Activated CD8-positive, alpha-beta memory T cell treated with anti-CD3 and anti-CD28 coated beads, Interleukin-2, amount 10 ng/mL, durations not matched to agents 7 days and 5 days (primary cell): ENCODE data around the gene MCM9. TPM values are rescaled to one million over a fixed set of nuclear protein-coding genes. Genes with fewer than 3 reads are reported as not detected.
"Not testable (repeated sequence)": the region's sequence is repeated elsewhere in the genome, so short reads cannot be mapped to it uniquely, and the experiment has no call there.

Source experiments
- ATAC-seq: fragments of 150-1000 bp; cut with Tn5 transposase; one replicate; pipeline ENCODE4 v1.10.0; 2021; ENCODE audit warnings: moderate library complexity
- CTCF ChIA-PET: fragments of 350-600 bp; sonication (Branson Sonifier 250); formaldehyde crosslinking; loops from one replicate; lab custom pipeline; 2021; ENCODE audit warnings: antibody characterized with exemption; lab: Charles Lee
- DNase-seq: peaks from one replicate; pipeline ENCODE4 v3.0.0-alpha.2; 2020
- H3K27ac Mint-ChIP-seq: one replicate; pipeline ENCODE4 v1.8.0; 2021; ENCODE audit warnings: mild to moderate bottlenecking, mixed read lengths
- H3K27me3 Mint-ChIP-seq: one replicate; pipeline ENCODE4 v1.8.0; 2021; ENCODE audit warnings: mixed read lengths
- H3K36me3 Mint-ChIP-seq: one replicate; pipeline ENCODE4 v1.8.0; 2021; ENCODE audit warnings: mild to moderate bottlenecking, mixed read lengths
- H3K4me1 Mint-ChIP-seq: one replicate; pipeline ENCODE4 v1.8.0; 2021; ENCODE audit warnings: mixed read lengths
- H3K4me3 Mint-ChIP-seq: one replicate; pipeline ENCODE4 v1.8.0; 2021; ENCODE audit warnings: mild to moderate bottlenecking, moderate library complexity, mixed read lengths
- H3K9me3 Mint-ChIP-seq: one replicate; pipeline ENCODE4 v1.8.0; 2022; ENCODE audit warnings: low read depth, mixed read lengths
- total RNA-seq, 2 experiments: library from RNA; stranded (reverse); gene quantifications; one replicate each; pipeline ENCODE4 v1.2.3, GENCODE V29; 2021

MCM9 gene
- total RNA-seq, 2 experiments from 2014 or later, result 19.7 to 25.5 TPM

DNA sequence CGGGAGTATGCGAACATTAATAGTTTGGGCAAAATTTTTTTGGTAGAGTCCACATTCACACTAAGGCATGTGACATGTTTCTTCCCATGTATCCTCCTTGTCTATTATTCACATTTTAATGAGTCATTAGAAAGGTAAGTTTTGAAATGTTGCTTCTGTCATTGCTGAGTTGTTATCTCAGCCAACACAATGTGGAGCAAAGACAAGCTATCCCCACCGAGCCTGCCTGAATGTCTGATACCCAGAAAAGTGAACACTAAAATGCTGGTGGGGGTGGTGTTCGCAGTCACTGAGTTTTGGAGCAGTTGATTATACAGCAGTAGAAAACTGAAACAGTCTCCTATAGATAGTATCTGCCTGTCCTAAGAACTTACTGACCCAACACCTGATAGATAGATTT is 109.3 kb downstream of the MCM9 start:
- H3K9me3 Mint-ChIP-seq, result peaks cover 2% of the 10 kb centered on the region
- H3K27ac Mint-ChIP-seq, result no peak overlapping the region
- H3K36me3 Mint-ChIP-seq, result peaks cover 56% of the 10 kb centered on the region
- no peak for DNase-seq
- no peak overlapping the region for H3K4me3 Mint-ChIP-seq
- peaks cover 4% of the 10 kb centered on the region for H3K4me1 Mint-ChIP-seq
- ATAC-seq, result no peak
- CTCF ChIA-PET, result no interaction called here
- H3K27me3 Mint-ChIP-seq, result no peaks in the 10 kb centered on the region

DNA sequence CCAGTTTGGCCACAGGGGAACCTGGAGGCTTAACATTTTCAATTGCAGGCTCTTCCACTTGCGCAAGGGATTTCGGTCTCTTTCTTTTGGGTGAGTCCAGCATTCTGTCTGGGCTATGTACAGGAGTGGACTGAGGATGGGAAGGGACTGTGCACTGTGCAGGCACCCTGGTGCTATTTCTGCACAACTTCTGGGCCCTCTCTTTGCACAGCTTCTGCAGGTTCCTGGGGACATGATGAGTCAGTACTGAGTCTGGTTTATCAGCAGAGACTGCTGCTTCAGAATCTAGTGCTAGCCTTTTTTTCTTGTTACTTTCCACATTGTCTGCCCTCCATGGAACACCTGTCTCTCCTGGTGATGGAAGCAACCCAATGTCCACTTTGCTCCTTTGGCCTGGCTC is 119.5 kb downstream of the MCM9 start:
- Mint-ChIP-seq H3K4me3 (no peak overlapping the region), H3K36me3 (peaks cover 48% of the 10 kb centered on the region), H3K4me1 (peaks cover 42% of the 10 kb centered on the region), H3K9me3 (peaks cover 8% of the 10 kb centered on the region), H3K27ac (peak overlapping the region; percentile 43), H3K27me3 (no peaks in the 10 kb centered on the region)
- ATAC-seq (peak; percentile 25), DNase-seq (no peak)
- CTCF ChIA-PET, result interaction anchor here (0.7 to 1.7 kb wide), 4 partner anchors 27 to 1041 kb away, joined by 3 to 4 read pairs (median 4); no protein-coding TSS in a partner anchor

DNA sequence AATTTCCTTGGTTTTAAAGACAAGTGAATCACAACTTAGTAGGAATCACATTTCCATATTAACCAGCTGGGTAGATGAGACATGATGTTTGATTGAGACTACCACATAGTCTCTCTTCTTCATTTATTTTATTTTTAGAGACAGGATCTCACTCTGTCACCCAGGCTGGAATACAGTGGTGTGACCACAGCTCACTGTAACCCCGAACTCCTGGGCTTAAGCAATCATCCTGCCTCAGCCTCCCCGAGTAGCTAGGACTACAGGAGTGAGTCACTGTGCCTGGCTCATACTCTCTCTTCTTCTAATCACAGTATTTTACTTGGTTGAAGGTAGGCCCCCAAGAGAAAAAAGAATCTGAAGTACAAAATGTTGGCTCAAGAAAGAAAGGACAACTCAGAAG is 121.2 kb downstream of the MCM9 start:
- DNase-seq (no peak), ATAC-seq (no peak)
- H3K27ac Mint-ChIP-seq, result no peak overlapping the region
- CTCF ChIA-PET, result interaction anchor here (1.3 to 2.3 kb wide), 2 partner anchors 13 kb away, joined by 3 to 9 read pairs; no protein-coding TSS in a partner anchor
- no peak overlapping the region for H3K4me3 Mint-ChIP-seq
- peaks cover 3% of the 10 kb centered on the region for H3K9me3 Mint-ChIP-seq
- H3K36me3 Mint-ChIP-seq, result peaks cover 38% of the 10 kb centered on the region
- no peaks in the 10 kb centered on the region for H3K27me3 Mint-ChIP-seq
- peaks cover 59% of the 10 kb centered on the region for H3K4me1 Mint-ChIP-seq

DNA sequence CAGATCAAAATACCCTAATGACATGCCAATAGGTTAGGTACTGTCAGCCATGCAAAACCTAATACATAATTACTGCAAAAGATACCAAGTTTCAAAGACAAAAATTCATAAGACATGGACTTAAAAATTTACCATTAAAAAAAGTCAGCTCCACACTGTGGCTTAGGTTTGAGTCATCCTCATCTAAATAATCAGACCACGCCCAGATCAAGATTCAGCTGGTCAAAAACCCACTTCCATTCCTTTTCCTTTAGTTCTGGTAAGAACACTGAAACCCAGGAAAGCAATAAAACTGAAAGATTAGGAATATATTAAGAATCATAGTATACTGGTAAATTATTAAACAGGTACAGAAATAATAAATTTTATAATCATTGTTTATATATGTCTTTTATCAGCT is 122.0 kb downstream of the MCM9 start:
- Mint-ChIP-seq H3K4me1 (peaks cover 66% of the 10 kb centered on the region), H3K9me3 (peaks cover 2% of the 10 kb centered on the region), H3K4me3 (no peak overlapping the region), H3K27me3 (no peaks in the 10 kb centered on the region), H3K27ac (peak overlapping the region; percentile 61), H3K36me3 (peaks cover 38% of the 10 kb centered on the region)
- no peak for DNase-seq
- ATAC-seq, result no peak
- CTCF ChIA-PET, result interaction anchor here (2.3 kb wide), 1 partner anchor 13 kb away, joined by 9 read pairs; no protein-coding TSS in a partner anchor

DNA sequence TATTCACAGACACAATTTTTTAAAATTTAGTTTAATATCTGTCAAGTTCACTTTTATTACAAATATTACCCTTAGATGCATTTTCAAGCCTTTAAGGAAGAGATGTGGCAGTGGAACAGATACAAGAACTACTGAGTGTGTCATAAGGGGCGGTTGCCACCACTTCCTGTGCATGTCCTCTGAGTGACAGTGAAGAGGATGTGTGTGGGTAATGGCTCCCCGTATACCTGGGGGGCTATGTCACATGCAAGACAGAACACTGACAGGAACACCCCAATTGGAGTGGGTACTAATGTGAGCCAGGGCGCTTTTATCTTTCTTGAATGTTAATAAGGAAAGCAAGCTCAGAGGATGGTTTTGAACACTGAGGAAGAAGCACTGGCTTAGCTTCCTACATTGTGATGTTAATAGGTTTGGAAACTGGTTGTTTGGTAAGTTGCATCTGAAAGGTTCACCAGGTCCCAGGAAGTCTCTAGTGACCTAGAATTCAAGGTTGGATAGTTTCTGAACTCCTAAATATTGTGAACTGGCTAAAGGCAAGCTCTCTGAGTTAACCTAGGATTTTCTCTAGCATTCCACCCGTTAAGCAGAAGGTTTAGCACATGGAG is 124.4 kb downstream of the MCM9 start:
- Mint-ChIP-seq H3K4me1 (peaks cover 58% of the 10 kb centered on the region), H3K9me3 (no peaks in the 10 kb centered on the region), H3K27ac (peak overlapping the region; percentile 94)

DNA sequence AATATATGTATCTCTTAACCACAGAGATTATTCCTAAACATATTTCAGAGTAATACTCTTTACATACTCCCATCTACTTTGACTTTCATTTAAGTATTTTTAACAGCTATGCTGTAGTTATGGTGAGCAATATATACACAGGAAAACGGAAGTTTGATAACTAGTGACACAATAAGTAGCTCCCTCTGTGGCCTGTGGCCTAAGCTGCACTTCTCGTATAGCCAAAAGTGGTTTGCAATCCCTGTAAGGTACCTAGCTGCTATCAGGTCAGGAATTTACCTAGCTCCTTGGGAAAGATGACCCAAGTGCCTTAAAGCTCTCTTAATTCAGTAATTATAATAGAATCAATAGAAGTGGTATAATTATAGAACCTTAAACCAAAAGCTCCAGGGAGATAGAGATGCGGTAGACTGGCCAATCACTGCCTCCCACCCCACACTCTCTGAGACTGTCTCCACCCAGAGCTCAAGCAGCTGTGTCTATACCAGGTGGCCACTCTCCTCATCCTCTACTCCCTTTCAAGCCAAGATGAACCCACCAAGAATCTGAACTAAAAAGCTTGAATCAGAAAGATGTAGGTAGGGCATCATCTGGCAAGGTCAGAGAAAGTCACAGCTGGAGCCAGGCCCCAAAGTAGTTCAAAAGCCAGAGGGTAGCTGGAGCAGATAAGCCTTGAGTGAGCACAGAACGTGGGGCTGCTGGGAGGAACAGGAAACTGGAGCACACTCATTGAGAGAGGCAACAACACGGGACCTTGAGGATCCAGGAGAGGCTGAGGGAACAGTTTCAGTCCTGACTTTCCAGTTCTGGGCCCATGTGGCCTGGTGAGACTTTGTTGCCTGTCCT is 125.9 kb downstream of the MCM9 start:
- Mint-ChIP-seq H3K27ac (peak overlapping the region; percentile 94), H3K27me3 (no peaks in the 10 kb centered on the region), H3K36me3 (peaks cover 21% of the 10 kb centered on the region), H3K9me3 (no peaks in the 10 kb centered on the region), H3K4me1 (peaks cover 51% of the 10 kb centered on the region), H3K4me3 (no peak overlapping the region)
- DNase-seq (peak; percentile 79), ATAC-seq (peak; percentile 66)
- CTCF ChIA-PET, result interaction anchor here (1.1 to 2.9 kb wide), 8 partner anchors 8 to 88 kb away, joined by 4 to 25 read pairs (median 7); partner anchors contain the start of gene ASF1A

More for the DNA sequence above, 124.4 kb downstream of the MCM9 start:
- DNase-seq, result peak; percentile 93
- H3K27me3 Mint-ChIP-seq, result no peaks in the 10 kb centered on the region
- peak overlapping the region; percentile 45 for H3K4me3 Mint-ChIP-seq
- CTCF ChIA-PET, result interaction anchor here (0.8 to 2.9 kb wide), 4 partner anchors 10 to 253 kb away, joined by 3 to 25 read pairs (median 10); no protein-coding TSS in a partner anchor
- peaks cover 24% of the 10 kb centered on the region for H3K36me3 Mint-ChIP-seq
- peak; percentile 91 for ATAC-seq

DNA sequence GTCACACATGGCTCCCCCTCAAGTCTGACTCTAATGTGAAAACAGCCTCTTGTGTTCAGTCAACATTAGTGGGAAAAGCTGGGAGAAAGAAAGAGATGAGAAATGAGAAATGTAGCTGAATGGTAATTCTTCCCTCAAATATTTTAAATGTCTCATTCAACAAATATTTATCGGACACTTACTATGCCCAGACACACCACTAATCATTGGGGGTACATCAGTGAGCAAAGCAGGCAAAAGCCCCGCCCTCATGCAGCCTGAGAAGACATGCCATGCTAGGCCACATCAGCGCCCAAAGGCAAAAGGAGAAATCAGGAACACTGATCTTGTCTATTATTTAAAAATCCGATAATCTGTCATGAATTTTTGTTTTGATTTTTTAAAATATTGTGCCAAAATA is 130.9 kb downstream of the MCM9 start:
- Mint-ChIP-seq H3K9me3 (no peaks in the 10 kb centered on the region), H3K36me3 (peaks cover 1% of the 10 kb centered on the region), H3K27ac (no peak overlapping the region), H3K4me3 (no peak overlapping the region), H3K4me1 (peaks cover 25% of the 10 kb centered on the region), H3K27me3 (no peaks in the 10 kb centered on the region)
- DNase-seq, result no peak
- CTCF ChIA-PET, result interaction anchor here (1.3 kb wide), 1 partner anchor 239 kb away, joined by 3 read pairs; no protein-coding TSS in a partner anchor
- ATAC-seq, result no peak

DNA sequence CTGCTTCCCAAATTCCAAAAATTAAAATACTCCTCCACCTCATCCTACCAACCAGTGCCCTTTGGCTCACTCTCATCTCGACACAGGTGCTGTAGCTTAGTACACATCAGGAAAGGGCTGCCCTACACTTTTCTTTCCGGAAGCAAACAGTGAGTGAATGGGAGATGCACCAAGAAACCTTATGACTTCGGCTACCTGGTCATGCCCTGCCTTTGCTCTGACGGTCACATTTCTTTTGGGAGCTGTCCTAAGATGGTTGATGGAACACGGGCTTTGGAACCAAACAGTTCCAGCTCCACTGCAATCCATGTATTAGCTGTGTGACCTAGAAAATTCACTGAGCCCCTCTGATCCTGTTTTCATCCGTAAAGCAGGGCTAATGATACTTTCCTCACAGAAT is 133.7 kb downstream of the MCM9 start:
- no peak overlapping the region for H3K4me3 Mint-ChIP-seq

DNA sequence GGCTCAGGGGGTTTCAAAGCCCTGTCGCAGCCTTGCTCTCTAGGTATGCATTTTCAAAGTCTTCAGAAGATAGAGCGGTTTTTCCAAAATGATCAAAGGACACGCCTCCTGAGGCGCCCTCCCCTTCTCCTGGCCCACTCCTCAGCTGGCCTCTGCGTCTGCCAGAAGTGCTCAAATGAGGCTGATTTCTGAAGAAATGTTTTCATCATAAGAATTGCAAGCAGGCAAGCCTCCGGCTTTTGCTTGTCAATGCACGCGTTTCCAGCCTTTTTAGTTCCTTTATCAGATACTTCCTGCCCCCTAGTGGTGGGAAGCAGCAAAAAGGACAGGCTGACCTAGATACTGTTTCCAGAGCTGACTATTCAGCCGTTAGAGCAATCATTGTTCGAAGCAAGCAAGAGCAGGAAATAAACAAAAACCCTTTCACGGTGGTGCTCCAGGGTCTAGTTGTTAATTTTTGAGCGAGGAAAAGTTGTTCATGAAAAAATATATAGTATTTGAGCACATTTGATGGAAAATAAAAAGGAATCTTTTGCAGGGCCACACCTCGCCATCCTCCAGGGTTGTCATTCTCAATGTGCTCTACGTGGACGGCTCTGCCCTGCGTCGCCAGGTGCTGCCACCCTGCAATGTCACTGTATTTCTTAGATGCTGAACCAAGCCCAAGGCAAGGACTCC is 134.4 kb downstream of the MCM9 start:
- ATAC-seq (peak; percentile 93), DNase-seq (peak; percentile 92)
- H3K27ac Mint-ChIP-seq, result peak overlapping the region; percentile 76
- no peaks in the 10 kb centered on the region for H3K27me3 Mint-ChIP-seq
- H3K4me3 Mint-ChIP-seq, result peak overlapping the region; percentile 33
- H3K4me1 Mint-ChIP-seq, result peaks cover 32% of the 10 kb centered on the region
- peaks cover 11% of the 10 kb centered on the region for H3K36me3 Mint-ChIP-seq
- H3K9me3 Mint-ChIP-seq, result peaks cover 5% of the 10 kb centered on the region
- CTCF ChIA-PET, result interaction anchor here (0.7 to 3.6 kb wide), 31 partner anchors 9 to 664 kb away, joined by 3 to 29 read pairs (median 4); partner anchors contain the start of gene CEP85L

More for the DNA sequence above, 133.7 kb downstream of the MCM9 start:
- CTCF ChIA-PET, result interaction anchor here (0.9 to 3.6 kb wide), 19 partner anchors 8 to 314 kb away, joined by 3 to 29 read pairs (median 4); no protein-coding TSS in a partner anchor
- no peaks in the 10 kb centered on the region for H3K27me3 Mint-ChIP-seq
- H3K27ac Mint-ChIP-seq, result no peak overlapping the region
- H3K4me1 Mint-ChIP-seq, result peaks cover 25% of the 10 kb centered on the region
- peaks cover 7% of the 10 kb centered on the region for H3K36me3 Mint-ChIP-seq
- ATAC-seq (no peak), DNase-seq (no peak)
- H3K9me3 Mint-ChIP-seq, result no peaks in the 10 kb centered on the region

DNA sequence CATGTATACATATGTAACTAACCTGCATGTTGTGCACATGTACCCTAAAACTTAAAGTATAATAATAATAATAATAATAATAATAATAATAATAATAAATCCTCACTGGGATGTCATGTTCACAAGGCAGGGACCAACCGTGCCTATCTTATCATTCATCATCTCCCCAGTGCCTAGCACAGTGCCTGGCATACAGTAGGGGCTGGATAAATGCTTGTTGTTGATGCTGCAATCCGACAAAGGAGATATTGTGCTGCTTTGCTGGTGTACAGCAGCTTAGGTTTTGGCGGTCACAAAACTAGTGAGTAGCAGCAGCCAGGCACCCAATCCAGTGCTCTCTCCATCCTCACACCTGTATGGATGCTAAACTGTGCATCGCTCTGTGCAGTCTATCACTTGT is 135.1 kb downstream of the MCM9 start:
- DNase-seq (no peak), ATAC-seq (no peak)
- H3K4me3 Mint-ChIP-seq, result no peak overlapping the region
- H3K27ac Mint-ChIP-seq, result no peak overlapping the region
- H3K9me3 Mint-ChIP-seq, result peaks cover 5% of the 10 kb centered on the region
- H3K36me3 Mint-ChIP-seq, result peaks cover 11% of the 10 kb centered on the region
- CTCF ChIA-PET, result interaction anchor here (1.0 to 3.6 kb wide), 18 partner anchors 9 to 663 kb away, joined by 3 to 29 read pairs (median 7); no protein-coding TSS in a partner anchor
- H3K27me3 Mint-ChIP-seq, result no peaks in the 10 kb centered on the region
- peaks cover 32% of the 10 kb centered on the region for H3K4me1 Mint-ChIP-seq

DNA sequence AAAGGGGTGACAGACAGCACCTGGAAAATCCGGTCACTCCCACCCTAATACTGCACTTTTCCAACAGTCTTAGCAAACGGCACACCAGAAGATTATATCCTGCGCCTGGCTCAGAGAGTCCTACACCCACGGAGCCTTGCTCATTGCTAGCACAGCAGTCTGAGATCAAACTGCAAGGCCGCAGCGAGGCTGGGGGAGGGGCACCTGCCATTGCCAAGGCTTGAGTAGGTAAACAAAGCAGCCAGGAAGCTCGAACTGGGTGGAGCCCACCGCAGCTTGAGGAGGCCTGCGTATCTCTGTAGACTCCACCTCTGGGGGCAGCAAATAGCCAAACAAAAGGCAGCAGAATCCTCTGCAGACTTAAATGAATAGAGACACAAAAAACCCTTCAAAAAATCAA is 138.4 kb downstream of the MCM9 start:
- peak; percentile 60 for ATAC-seq
- Mint-ChIP-seq H3K36me3 (peaks cover 14% of the 10 kb centered on the region), H3K4me3 (peak overlapping the region; percentile 33), H3K9me3 (peaks cover 10% of the 10 kb centered on the region), H3K4me1 (peaks cover 34% of the 10 kb centered on the region), H3K27ac (peak overlapping the region; percentile 91)
- DNase-seq, result peak; percentile 95
- H3K27me3 Mint-ChIP-seq, result not testable (repeated sequence)
- CTCF ChIA-PET, result interaction anchor here (0.6 to 3.4 kb wide), 9 partner anchors 9 to 147 kb away, joined by 3 to 17 read pairs (median 4); partner anchors contain the start of genes ASF1A and CEP85L

DNA sequence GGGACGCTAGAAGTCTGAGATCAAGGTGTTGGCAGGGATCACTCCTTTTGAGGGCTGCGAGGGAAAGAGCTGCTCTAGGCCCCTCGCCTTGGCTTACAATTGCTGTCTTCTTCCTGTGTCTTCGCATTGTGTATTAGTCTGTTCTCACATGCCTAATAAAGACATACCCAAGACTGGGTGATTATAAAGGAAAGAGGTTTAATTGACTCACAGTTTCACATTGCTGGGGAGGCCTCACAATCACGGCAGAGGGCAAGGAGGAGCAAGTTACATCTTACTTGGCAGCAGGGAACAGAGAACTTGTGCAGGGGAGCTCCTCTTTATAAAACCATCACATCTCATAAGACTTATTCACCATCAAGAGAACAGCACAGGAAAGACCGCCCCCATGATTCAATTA is 143.5 kb downstream of the MCM9 start:
- Mint-ChIP-seq H3K4me3 (no peak overlapping the region), H3K36me3 (peaks cover 11% of the 10 kb centered on the region), H3K27ac (no peak overlapping the region), H3K27me3 (no peaks in the 10 kb centered on the region), H3K4me1 (peaks cover 25% of the 10 kb centered on the region), H3K9me3 (peaks cover 12% of the 10 kb centered on the region)
- CTCF ChIA-PET, result interaction anchor here (0.8 to 2.8 kb wide), 2 partner anchors 9 to 15 kb away, joined by 3 to 11 read pairs; no protein-coding TSS in a partner anchor
- ATAC-seq (no peak), DNase-seq (no peak)
